ENCODE measurements around the gene GLIS2.

Gene GLIS2

DNA sequence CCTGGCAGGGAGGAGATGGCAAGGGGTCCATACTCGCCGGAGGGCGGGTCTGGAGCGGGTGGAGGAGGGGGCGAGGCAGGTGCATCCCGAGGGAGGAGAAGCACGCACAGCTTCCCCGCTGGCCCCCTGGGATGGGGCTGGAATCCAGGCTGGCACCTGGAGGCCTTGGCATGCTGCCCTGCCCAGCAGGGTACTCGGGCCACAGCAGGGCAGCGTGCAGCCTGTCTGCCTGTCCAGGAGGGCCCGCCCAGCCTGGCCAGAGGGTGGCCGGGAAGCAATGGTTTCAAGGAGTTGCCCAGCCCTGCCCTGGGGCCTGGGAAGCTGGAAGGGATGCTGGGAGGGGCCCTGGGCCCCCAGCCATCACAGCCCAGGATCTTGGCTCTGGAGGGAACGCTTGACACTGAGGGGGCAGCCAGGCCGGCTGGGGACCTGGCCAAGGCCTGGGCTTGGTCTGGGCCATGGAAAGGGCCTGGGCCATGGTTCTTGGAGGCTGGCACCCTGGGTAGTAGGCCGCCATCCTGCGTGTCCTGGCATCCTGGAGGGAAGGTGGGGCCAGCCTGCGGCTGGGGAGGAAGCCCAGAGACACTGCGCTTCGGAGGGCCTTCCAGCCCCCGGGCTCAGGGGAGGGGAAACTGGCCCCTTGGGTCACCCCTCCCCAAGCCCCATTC lies 1.1 kb downstream of the GLIS2 start:
- FAIRE-seq = no peak
- TF ChIP-seq, protein P1, sequence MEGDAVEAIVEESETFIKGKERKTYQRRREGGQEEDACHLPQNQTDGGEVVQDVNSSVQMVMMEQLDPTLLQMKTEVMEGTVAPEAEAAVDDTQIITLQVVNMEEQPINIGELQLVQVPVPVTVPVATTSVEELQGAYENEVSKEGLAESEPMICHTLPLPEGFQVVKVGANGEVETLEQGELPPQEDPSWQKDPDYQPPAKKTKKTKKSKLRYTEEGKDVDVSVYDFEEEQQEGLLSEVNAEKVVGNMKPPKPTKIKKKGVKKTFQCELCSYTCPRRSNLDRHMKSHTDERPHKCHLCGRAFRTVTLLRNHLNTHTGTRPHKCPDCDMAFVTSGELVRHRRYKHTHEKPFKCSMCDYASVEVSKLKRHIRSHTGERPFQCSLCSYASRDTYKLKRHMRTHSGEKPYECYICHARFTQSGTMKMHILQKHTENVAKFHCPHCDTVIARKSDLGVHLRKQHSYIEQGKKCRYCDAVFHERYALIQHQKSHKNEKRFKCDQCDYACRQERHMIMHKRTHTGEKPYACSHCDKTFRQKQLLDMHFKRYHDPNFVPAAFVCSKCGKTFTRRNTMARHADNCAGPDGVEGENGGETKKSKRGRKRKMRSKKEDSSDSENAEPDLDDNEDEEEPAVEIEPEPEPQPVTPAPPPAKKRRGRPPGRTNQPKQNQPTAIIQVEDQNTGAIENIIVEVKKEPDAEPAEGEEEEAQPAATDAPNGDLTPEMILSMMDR (IDR thresholded peaks at IDR 0.05; ENCODE audit: insufficient read depth, missing control alignments) = no peak
- no peak for DNase-seq (ENCODE audit: insufficient read length, low spot score)

DNA sequence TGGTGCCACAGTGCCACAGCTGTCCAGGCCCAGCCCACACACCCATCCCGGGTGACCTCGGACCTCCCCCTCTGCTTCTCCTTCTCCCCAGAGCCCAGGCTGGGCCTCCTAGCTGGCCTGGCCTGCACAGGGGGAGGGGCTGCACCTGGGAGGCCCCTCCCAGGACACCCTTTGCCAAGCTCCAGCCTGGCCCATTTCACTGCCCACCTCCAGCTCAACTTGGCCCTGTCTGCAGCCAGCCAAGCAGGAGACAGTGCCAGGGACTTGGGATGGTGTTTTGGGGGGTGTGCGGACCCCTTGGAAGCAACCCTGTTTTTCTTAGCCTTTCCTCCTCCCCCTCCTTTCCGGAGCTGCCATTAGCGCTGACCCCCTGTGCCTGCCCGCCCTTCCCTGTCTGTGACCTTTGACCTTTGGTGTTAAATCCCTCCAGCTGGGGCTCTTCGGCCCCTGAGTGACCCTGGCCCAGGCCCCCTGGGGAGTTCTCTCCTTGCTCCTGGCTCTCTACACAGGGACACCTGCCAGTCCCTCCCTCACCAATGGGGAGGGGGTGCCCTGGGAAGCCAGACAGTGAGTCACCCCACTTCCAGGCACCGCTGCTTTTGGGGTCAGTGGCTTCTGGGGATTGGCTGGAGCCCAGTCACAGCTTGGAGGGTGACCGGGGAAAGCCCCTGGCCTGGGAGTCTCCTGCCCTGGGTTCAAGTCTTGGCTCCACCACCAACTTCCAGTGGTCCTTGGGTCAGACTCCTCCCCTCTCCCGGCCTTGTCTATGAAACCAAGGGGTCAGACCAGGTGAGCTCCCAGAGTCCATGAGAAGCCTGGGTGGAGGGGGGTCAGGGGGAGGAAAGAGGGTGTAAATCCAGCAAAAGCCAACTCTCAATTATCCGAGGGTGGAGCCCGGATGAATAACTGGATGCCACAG lies 1.9 kb downstream of the GLIS2 start:
- no peak for DNase-seq (ENCODE audit: insufficient read length, low spot score)
- FAIRE-seq = no peak
- TF ChIP-seq, protein P1 (IDR thresholded peaks at IDR 0.05; ENCODE audit: insufficient read depth, missing control alignments) = no peak

DNA sequence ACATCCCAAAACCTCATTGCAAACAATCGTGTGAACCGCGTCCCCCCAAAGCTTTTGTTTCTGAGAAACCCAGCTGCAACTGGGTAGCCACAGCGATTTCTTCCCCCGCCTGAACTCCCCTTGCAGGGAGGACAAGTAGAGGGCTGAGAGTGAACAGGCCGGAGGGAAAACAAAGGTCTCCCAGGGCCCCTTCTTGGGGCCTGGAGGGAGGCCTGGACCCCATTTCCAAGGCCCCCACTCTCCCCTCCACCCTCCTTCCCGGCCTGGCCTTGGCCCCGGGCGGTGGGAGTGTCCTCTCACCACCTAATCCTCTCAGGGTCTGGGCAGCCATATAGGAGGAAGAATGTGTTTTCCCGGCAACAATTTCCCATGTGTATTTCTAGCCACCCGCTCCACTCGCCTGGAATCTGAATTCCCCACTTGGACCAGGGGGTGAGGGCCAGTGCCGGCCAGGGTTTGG lies 2.6 kb downstream of the GLIS2 start:
- TF ChIP-seq, protein P1 (IDR thresholded peaks at IDR 0.05; ENCODE audit: insufficient read depth, missing control alignments) = no peak
- DNase-seq (ENCODE audit: insufficient read length, low spot score) (no peak), FAIRE-seq (no peak)

DNA sequence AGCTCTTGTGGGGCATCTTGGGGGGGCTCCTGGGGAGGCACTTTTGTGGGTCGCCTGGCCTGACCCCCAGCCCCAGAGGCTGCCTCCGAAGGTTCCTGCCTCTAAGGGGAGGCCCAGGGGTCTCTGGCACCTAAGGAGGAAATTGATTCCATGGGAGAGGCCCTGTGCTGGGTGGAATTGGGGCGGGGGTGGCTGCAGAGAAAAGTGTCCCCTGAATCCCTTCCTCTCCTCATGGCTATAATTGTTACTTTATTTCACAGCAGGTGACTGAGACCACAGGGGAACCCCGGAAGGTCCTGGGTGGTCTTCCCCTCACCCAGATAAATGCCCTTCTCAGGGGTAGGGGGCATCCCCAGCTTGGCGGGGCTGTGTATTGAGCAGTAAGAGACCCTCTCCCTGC lies 3.1 kb downstream of the GLIS2 start:
- no peak for FAIRE-seq
- DNase-seq (ENCODE audit: insufficient read length, low spot score) = no peak
- TF ChIP-seq, protein P1 (IDR thresholded peaks at IDR 0.05; ENCODE audit: insufficient read depth, missing control alignments) = no peak

DNA sequence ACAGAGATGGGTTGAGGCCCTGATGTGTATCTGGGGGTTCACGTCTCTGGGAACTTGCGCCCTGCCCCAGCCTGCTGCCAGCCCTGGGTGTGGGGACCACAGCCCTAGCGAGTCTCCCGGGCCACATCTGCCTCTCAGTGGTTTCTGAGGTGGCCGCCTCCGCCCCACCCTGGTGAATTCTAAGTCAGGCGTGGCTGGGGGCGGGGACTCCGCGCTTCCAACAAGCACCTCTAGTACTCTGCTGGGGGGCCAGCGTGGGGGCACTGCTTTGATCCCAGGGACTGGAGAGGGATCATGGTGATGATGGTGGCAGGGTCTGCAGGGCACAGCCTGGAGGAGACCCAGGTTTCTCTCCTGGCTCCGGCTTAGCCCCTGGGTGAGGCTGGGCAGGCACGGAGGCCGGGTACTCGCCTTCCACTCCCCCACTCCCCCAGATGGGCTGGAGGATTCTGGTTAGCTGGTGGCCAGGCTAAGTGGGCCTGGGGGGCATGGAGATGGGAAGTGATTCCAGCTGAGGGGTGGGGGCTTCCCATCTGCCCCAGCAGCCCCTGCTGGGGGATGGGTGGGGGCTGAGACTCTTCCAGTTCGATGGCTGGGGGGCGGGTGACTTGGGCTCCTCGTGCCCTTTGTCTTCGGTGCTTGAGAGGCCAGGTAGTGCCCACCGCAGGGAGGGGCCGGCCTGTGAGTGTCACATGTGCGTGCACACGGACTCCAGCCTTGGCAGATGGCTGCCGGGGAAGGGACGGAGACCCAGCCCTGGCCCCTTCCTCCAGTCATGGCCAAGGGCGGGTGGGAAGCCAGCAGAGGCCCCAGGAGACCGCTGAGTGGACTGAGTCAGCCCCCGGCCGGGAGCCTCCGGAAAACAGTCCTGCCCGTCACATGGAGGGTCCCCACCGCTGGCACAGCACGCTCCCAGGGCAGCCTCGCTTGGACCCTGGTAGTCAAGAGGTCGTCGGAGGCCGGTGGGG lies 3.9 kb downstream of the GLIS2 start:
- no peak for DNase-seq (ENCODE audit: insufficient read length, low spot score)
- FAIRE-seq = no peak
- TF ChIP-seq, protein P1 (IDR thresholded peaks at IDR 0.05; ENCODE audit: insufficient read depth, missing control alignments) = no peak

DNA sequence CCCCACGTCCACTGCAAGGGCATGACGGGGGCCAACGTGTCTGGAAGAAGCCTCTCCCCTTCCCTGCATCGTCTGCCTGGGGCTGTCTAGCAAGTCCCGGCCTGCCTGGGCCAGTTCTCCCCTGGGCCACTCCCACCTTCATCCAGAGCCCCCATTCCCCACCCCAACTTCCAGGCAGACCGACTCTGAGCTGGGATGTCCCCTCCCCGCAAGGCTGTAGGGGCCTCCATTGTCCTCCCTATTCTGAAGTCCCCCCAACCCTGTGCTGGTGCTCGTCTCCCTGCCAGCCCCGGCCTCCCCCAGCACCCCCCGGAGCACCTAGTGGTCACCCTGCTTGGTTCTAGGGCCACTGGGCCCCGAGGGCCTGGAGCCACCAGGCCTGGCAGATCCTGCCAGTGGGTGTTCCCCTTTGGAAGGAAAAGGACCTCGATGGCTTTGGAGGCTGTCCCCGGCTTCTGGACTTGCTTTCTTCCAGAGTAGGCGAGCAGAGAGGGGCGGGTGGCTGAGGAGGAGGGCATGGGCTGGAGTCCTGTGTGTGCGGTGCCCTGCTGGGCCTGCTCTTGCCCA lies 4.8 kb downstream of the GLIS2 start:
- no peak for DNase-seq (ENCODE audit: insufficient read length, low spot score)
- FAIRE-seq = no peak
- TF ChIP-seq, protein P1 (IDR thresholded peaks at IDR 0.05; ENCODE audit: insufficient read depth, missing control alignments) = no peak
